Activated CD4-positive, alpha-beta T cell treated with anti-CD3 and anti-CD28 coated beads for 4 hours (primary cell): ENCODE results near the gene PABPC1L2B.
"Not testable (repeated sequence)": the region's sequence is repeated elsewhere in the genome, so short reads cannot be mapped to it uniquely, and the experiment has no call there.

Source experiments
- DNase-seq, 2 donors: peaks; one replicate each; pipeline ENCODE4 v3.0.0-alpha.2; 2020

The PABPC1L2B gene

DNA sequence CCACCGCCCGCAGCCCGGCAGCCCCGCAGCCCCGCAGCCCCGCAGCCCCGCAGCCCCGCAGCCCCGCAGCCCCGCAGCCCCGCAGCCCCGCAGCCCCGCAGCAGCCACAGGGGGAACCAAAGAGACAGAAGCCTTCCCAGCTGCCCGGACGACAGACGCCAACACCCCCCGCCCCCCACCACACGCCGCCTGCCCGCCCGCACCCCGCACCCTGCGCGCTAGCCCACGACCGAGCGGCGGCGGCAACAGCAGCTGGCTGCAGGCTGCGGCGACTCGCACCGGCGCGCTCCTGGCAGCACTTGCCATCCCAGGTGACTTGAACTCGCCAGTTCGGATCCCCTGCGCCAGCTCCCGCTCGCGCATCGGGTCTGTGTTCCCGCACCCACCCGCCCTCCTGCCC, at the start of gene PABPC1L2B:
TSS of gene PABPC1L2B (plus strand) at position 207 of the 400 bp plus-strand sequence. CDS start 704 bp downstream, outside the sequence.
- DNase-seq = not testable (repeated sequence)

DNA sequence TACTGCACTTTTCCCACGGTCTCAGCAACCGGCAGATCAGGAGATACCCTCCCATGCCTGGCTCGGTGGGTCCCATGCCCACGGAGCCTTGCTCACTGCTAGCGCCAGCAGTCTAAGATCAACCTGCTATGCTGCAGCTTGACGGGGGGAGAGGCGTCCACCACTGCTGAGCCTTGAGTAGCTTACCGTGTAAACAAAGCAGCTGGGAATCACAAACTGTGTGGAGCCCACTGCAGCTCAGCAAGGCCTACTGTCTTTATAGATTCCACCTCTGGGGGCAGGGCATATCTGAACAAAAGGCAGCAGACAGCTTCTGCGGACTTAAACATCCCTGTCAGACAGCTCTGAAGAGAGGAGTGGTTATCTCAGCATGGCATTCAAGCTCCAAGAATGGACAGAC, 42.8 kb upstream of the PABPC1L2B start:
- not testable (repeated sequence) for DNase-seq

DNA sequence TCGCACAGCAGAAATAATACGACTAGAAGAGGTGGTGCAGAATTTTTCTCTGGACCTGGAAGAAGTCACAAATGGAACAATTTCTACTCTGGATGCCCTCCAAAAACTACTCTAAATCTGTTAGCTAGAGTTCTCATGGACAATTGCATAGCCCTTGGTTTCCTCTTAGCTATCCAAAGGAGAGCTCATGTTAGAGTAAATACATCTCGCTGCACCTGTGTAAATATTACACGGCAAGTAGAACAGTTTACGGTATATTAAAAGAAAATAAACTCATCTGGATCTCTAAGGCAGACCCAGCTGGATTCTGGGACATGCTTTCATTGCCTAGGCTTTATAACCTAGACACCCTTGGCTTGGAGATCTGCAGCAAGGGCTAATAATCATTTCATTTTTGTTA, 30.9 kb upstream of the PABPC1L2B start:
- not testable (repeated sequence) for DNase-seq

DNA sequence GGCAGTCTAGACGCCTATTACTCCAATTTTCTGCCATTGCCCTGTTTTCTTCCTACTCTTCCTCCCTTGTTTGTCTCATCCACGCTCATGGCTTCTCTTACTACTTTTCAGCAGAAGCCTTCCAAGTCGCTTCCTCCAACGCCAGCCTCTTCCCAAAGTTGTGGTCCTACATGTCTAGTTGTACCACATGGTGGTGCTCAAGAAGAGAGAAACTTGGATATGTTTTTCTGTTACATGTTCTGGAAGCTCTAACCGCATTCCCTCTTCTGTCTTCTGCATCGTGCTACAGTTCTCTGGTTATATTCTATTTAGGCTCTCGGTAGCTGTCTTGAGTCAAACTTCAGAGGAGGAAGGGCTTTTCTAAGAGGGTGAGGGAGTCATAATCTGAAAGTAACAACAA, 27.9 kb upstream of the PABPC1L2B start:
- not testable (repeated sequence) for DNase-seq

DNA sequence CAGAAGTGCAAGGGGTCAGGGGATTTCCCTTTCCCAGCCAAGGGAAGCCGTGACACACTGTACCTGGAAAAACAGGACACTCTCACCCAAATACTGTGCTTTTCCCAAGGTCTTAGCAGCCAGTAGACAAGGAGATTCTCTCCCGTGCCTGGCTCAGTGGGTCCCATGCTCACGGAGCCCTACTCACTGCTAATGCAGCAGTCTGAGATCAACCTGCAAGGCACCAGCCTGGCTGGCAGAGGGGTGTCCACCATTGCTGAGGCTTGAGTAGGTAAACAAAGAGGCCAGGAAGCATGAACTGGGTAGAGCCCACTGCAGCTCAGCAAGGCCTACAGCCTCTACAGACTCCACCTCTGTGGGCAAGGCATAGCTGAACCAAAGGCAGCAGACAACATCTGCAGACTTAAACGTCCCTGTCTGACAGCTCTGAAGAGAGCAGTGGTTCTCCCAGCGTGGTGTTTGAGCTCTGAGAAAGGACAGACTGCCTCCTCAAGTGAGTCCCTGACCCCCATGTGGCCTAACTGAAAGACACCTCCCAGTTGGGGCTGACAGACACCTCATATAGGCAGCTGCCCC, 21.8 kb upstream of the PABPC1L2B start:
- not testable (repeated sequence) for DNase-seq

DNA sequence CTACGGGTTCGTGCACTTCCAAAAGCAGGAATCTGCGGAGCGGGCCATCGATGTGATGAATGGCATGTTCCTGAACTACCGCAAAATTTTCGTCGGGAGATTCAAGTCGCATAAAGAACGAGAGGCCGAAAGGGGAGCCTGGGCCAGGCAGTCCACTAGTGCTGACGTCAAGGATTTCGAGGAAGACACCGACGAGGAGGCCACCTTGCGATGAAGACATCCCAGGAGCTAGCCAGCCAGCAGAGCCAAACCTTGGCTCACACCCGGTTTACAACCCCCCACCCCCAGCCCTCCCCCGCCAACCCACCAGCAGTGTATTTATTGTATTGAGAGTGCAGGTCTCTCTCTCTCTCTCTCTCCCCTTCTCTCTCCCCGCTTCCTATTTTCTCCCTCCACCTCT, 1.3 kb downstream of the PABPC1L2B start:
- not testable (repeated sequence) for DNase-seq

DNA sequence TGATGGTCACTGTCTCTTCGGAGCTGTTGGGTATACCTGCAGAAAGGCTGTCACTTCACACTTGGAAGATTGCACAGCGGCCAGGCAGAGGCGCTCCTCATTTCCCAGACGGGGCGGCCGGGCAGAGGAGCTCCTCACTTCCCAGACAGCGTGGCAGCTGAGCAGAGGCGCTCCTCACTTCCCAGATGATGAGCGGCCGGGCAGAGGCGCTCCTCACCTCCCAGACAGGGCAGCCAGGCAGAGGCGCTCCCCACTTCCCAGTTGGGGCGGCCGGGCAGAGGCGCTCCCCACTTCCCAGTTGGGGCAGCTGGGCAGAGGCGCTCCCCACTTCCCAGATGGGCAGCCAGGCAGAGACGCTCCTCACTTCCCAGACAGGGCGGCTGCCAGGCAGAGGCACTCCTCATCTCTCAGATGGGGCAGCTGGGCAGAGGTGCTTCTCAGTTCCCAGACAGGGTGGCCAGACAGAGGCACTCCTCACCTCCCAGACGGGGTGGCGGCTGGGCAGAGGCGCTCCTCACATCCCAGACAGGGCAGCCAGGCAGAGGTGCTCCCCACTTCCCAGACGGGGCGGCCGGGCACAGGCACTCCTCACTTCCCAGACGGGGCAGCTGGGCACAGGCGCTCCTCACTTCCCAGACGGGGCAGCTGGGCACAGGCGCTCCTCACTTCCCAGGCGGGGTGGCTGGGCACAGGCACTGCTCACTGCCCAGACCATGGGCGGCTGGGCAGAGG, 18.8 kb downstream of the PABPC1L2B start:
- DNase-seq = no peak

DNA sequence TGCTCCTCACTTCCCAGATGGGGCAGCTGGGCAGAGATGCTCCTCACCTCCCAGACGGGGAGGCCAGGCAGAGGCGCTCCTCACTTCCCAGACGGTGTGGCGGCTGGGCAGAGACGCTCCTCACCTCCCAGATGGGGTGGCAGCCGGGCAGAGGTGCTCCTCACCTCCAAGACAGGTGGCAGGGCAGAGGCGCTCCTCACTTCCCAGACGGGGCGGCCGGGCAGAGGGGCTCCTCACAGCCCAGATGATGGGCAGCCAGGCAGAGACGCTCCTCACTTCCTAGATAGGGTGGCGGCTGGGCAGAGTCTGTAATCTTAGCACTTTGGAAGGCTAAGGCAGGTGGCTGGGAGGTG, 19.3 kb downstream of the PABPC1L2B start:
- not testable (repeated sequence) for DNase-seq

DNA sequence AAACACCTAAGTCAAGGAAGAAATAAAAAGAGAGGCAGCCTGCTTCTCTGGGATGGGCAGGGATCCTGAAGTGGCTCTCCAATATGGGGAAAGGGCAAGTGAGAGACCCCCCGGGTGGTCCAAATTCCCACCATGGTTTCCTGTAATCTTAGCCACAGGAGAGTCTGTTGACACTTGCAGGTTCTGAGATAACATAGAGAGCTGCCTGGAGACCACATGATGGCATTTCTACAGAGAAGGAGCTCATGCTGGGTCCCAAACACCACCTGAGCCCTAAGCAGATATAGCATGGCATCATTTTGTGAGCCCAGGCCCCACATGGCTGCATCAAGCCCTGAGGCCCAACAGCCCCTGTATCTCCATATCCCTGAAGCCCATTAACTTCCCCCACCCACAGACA, 26.1 kb downstream of the PABPC1L2B start:
- no peak for DNase-seq
